Fibroblast of villous mesenchyme (primary cell): Measurements from ENCODE around the gene SNX1. TPM values are rescaled to one million over a fixed set of nuclear protein-coding genes. Genes with fewer than 3 reads are reported as not detected.

Experiments used
- DNase-seq: peaks from one replicate; pipeline ENCODE4 v3.0.0-alpha.2; 2010; ENCODE audit warnings: low read depth
- H3K4me3 ChIP-seq: 2 replicates; pipeline ENCODE4 v1.5.1; 2011; ENCODE audit warnings: low read depth, mild to moderate bottlenecking, low read length
- total RNA-seq: library from RNA; depleted of rRNA; stranded (reverse); fragments of >200 nt; gene quantifications from 2 replicates; pipeline ENCODE4 v1.2.3, GENCODE V29; 2012
- TF ChIP-seq, protein P1 (sequence below): IDR thresholded peaks from 2 replicates; pipeline ENCODE4 v1.5.1; 2012; ENCODE audit warnings: low read depth, mild to moderate bottlenecking, low read length; ENCODE audit not compliant: insufficient read depth

The SNX1 gene
- total RNA-seq, 1 donor: 42.7 TPM

GRCh38 chr15:64153480-64154367 is 57.9 kb downstream of the SNX1 start:
- peak; percentile 84 for DNase-seq
- no peak overlapping the region for H3K4me3 ChIP-seq
- TF ChIP-seq, protein P1, sequence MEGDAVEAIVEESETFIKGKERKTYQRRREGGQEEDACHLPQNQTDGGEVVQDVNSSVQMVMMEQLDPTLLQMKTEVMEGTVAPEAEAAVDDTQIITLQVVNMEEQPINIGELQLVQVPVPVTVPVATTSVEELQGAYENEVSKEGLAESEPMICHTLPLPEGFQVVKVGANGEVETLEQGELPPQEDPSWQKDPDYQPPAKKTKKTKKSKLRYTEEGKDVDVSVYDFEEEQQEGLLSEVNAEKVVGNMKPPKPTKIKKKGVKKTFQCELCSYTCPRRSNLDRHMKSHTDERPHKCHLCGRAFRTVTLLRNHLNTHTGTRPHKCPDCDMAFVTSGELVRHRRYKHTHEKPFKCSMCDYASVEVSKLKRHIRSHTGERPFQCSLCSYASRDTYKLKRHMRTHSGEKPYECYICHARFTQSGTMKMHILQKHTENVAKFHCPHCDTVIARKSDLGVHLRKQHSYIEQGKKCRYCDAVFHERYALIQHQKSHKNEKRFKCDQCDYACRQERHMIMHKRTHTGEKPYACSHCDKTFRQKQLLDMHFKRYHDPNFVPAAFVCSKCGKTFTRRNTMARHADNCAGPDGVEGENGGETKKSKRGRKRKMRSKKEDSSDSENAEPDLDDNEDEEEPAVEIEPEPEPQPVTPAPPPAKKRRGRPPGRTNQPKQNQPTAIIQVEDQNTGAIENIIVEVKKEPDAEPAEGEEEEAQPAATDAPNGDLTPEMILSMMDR: peak; percentile 99

DNA sequence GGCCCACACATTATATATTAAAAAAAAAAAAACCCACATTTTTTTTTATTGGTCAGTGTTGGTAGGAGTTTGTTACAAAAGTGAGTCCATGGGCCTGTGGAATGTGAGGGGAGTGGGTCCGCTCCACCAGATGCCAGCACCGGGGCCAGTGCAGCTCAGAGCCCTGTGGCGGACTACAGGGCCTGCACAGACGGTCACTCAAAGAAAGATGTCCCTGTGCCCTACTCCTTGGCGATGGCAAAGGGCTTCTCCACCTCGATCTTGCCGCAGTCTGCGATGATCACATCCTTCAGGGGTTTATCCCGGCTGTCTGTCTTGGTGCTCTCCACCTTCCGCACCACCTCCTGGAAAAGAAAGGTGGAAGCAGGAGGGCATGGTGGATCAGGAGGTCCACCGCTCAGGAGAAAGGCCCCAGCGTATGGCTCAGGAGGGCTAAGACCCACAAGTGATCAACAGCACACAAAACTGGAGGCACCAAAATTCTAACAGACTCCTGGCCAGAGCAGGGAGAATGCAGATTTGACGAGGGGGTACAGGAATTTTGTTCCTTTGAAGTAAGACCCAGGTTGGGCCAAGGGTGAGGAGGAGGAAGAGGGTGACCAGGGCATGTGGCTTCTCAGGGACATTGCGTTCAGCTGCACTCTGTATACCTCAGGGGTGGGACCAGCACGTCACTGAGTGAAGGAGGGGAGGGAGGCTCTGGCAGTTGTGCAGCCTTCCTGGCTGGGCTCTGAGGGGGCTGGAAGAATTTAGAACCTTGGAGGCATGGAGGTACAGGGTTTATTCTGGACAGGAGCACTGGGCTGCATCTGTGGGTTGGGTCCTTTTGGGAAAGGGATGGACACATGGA is 60.2 kb downstream of the SNX1 start:
- no peak for DNase-seq
- TF ChIP-seq, protein P1: no peak
- no peak overlapping the region for H3K4me3 ChIP-seq

DNA sequence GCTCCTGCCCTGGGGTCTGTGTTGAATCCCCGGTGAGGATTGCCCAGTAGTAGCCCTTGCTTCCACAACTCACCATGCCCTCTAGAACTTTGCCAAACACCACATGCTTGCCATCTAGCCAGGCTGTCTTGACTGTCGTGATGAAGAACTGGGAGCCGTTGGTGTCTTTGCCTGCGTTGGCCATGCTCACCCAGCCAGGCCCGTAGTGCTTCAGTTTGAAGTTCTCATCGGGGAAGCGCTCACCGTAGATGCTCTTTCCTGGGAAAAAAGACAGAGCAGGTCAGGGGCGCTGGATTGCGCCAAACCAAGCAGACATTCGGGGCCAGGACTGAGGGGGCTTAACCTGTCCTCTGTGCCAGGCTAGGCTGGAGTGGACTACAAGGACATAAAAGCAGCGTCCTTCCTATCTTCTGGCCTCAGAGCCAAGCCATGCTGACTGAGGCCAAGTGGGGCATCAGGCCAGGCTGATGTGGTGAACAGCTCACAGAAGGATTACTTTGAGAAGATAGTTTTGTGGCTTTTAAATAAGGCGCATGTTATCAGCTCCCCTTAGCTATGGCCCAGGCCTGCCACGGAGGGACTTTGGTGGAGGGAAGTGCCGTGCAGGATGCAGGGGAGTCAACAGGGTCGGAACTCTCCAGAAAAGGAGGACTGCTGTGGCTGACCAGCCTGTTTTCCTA is 61.0 kb downstream of the SNX1 start:
- no peak overlapping the region for H3K4me3 ChIP-seq
- TF ChIP-seq, protein P1: no peak
- no peak for DNase-seq

GRCh38 chr15:64157599-64158125 is 61.9 kb downstream of the SNX1 start:
- H3K4me3 ChIP-seq: no peak overlapping the region
- TF ChIP-seq, protein P1: no peak
- no peak for DNase-seq

DNA sequence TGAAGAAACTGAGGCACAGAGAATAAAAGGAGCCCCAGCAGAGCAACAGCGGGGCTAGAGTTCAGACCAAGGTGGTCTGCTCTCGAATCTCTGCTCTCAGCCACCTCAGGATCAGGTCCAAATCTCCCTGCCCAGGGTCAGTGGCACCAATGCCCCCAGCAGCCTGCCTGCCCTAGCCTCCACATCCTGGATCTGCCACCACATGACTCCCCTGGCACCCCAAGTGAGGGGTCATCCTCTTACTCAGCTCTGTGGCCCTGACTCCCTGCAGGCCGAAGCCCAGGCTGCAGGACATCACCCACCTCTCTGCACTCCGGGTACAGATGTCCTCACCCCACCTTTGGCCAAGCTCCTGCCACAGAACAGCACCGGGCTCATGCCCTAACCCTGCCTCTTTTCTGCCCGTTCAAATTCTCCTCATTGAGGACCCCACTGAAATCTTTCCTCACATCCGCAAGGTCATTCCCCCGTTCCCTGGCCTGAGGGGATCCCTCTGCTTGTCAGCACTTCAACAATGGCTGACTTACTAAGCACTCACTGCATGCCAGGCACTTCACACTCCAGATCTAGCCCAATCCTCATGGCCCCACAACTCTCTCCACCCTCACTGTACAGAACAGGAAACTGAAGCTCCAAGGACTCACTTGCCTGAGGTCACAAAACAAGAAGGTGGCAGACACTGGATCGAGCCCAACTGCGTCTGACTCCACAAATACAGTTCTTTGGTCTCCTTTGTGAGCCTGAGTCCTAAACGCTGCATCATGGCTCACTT is 62.8 kb downstream of the SNX1 start:
- no peak for DNase-seq
- TF ChIP-seq, protein P1: no peak
- H3K4me3 ChIP-seq: no peak overlapping the region
